Measurements from ENCODE around the gene GATC. TPM values are rescaled to one million over a fixed set of nuclear protein-coding genes. Genes with fewer than 3 reads are reported as not detected.

GATC gene
- total RNA-seq, 1 donor from 2014 or later, result 21.1 TPM

- no peaks in the 10 kb centered on the region for H3K27me3 Mint-ChIP-seq (ENCODE audit: unreplicated experiment)
- peak overlapping the region; percentile 83 for H3K27ac Mint-ChIP-seq (ENCODE audit: unreplicated experiment)
- peaks cover 33% of the 10 kb centered on the region for H3K4me1 Mint-ChIP-seq (ENCODE audit: unreplicated experiment)
- peak overlapping the region; percentile 94 for H3K4me3 Mint-ChIP-seq (ENCODE audit: unreplicated experiment)
- DNase-seq (ENCODE audit: extremely low spot score, unreplicated experiment), result no peak
- H3K36me3 Mint-ChIP-seq (ENCODE audit: unreplicated experiment), result peaks cover 25% of the 10 kb centered on the region
- no peak for TF ChIP-seq CTCF (IDR thresholded peaks at IDR 0.05)
- H3K9me3 Mint-ChIP-seq (ENCODE audit: unreplicated experiment), result no peaks in the 10 kb centered on the region
Measured at GRCh38 chr12:120497524-120498150, 51.4 kb downstream of the GATC start.

GRCh38 chr12:120498870-120499515 lies 52.7 kb downstream of the GATC start:
- TF ChIP-seq CTCF (IDR thresholded peaks at IDR 0.05), result no peak
- Mint-ChIP-seq H3K4me1 (ENCODE audit: unreplicated experiment) (peaks cover 33% of the 10 kb centered on the region), H3K36me3 (ENCODE audit: unreplicated experiment) (peaks cover 33% of the 10 kb centered on the region), H3K4me3 (ENCODE audit: unreplicated experiment) (no peak overlapping the region), H3K27me3 (ENCODE audit: unreplicated experiment) (no peaks in the 10 kb centered on the region), H3K9me3 (ENCODE audit: unreplicated experiment) (no peaks in the 10 kb centered on the region), H3K27ac (ENCODE audit: unreplicated experiment) (no peak overlapping the region)
- no peak for DNase-seq (ENCODE audit: extremely low spot score, unreplicated experiment)

GRCh38 chr12:120500581-120500980 lies 54.3 kb downstream of the GATC start:
- peaks cover 24% of the 10 kb centered on the region for H3K4me1 Mint-ChIP-seq (ENCODE audit: unreplicated experiment)
- no peak for DNase-seq (ENCODE audit: extremely low spot score, unreplicated experiment)
- no peaks in the 10 kb centered on the region for H3K9me3 Mint-ChIP-seq (ENCODE audit: unreplicated experiment)
- peaks cover 34% of the 10 kb centered on the region for H3K36me3 Mint-ChIP-seq (ENCODE audit: unreplicated experiment)
- no peak overlapping the region for H3K4me3 Mint-ChIP-seq (ENCODE audit: unreplicated experiment)
- peak overlapping the region; percentile 73 for H3K27ac Mint-ChIP-seq (ENCODE audit: unreplicated experiment)
- H3K27me3 Mint-ChIP-seq (ENCODE audit: unreplicated experiment), result no peaks in the 10 kb centered on the region
- TF ChIP-seq CTCF (IDR thresholded peaks at IDR 0.05), result no peak

GRCh38 chr12:120504587-120504986 lies 58.3 kb downstream of the GATC start:
- peaks cover 25% of the 10 kb centered on the region for H3K36me3 Mint-ChIP-seq (ENCODE audit: unreplicated experiment)

More at GRCh38 chr12:120504587-120504986, 58.3 kb downstream of the GATC start:
- Mint-ChIP-seq H3K9me3 (ENCODE audit: unreplicated experiment) (no peaks in the 10 kb centered on the region), H3K4me3 (ENCODE audit: unreplicated experiment) (no peak overlapping the region), H3K4me1 (ENCODE audit: unreplicated experiment) (peaks cover 3% of the 10 kb centered on the region), H3K27ac (ENCODE audit: unreplicated experiment) (no peak overlapping the region), H3K27me3 (ENCODE audit: unreplicated experiment) (no peaks in the 10 kb centered on the region)
- DNase-seq (ENCODE audit: extremely low spot score, unreplicated experiment), result no peak
- TF ChIP-seq CTCF (IDR thresholded peaks at IDR 0.05), result no peak

All from osteocyte (in vitro differentiated cells).